OCI-LY7 (cell line): ENCODE measurements around the gene KCNN3. TPM values are rescaled to one million over a fixed set of nuclear protein-coding genes. Genes with fewer than 3 reads are reported as not detected.

Experiments used
- BruUV-seq: library from RNA; stranded (reverse); fragments of 400-500 nt; replicated peaks from 2 replicates; lab custom pipeline; 2021; lab: Mats Ljungman, UMichigan
- CTCF ChIA-PET: fragments of 300-600 bp; sonication (Branson Sonifier 250); formaldehyde crosslinking; loops from one replicate; lab custom pipeline; 2022; ENCODE audit warnings: antibody characterized with exemption; ENCODE audit not compliant: unreplicated experiment; lab: Charles Lee
- POLR2A ChIA-PET: fragments of 300-600 bp; sonication (Branson Sonifier 250); formaldehyde crosslinking; loops from one replicate; lab custom pipeline; 2022; ENCODE audit warnings: antibody characterized with exemption; lab: Charles Lee
- DNase-seq: peaks from one replicate; pipeline ENCODE4 v3.0.0-alpha.2; 2015; ENCODE audit warnings: low spot score
- H2AFZ ChIP-seq: fragments of 200-600 bp; sonication (generic), shearing (Covaris generic); 2 replicates; pipeline ENCODE4 v1.6.1; 2014; ENCODE audit warnings: mild to moderate bottlenecking, antibody characterized with exemption, low read length, moderate library complexity
- H3K27ac ChIP-seq: fragments of 200-600 bp; sonication (generic); 2 replicates; pipeline ENCODE4 v1.5.1; 2014; ENCODE audit warnings: mixed run types, low read depth, mild to moderate bottlenecking, moderate library complexity, low read length, inconsistent platforms; ENCODE audit not compliant: poor library complexity, severe bottlenecking
- H3K36me3 ChIP-seq: fragments of 200-600 bp; sonication (generic); 2 replicates; pipeline ENCODE4 v1.6.1; 2014; ENCODE audit warnings: mild to moderate bottlenecking, antibody characterized with exemption, low read length, moderate library complexity, mixed read lengths; ENCODE audit not compliant: insufficient read depth
- H3K4me1 ChIP-seq: fragments of 200-600 bp; sonication (generic); 2 replicates; pipeline ENCODE4 v1.5.1; 2014; ENCODE audit warnings: mild to moderate bottlenecking, low read length; ENCODE audit not compliant: insufficient read depth, poor library complexity, severe bottlenecking
- H3K4me2 ChIP-seq: fragments of 200-600 bp; sonication (generic); 2 replicates; pipeline ENCODE4 v1.6.1; 2014; ENCODE audit warnings: mild to moderate bottlenecking, low read length
- H3K4me3 ChIP-seq: fragments of 200-600 bp; sonication (generic); 2 replicates; pipeline ENCODE4 v1.5.1; 2014; ENCODE audit warnings: mild to moderate bottlenecking, low read depth, low read length; ENCODE audit not compliant: poor library complexity, severe bottlenecking
- H3K79me2 ChIP-seq: fragments of 200-600 bp; sonication (generic); 2 replicates; pipeline ENCODE4 v1.6.1; 2016; ENCODE audit warnings: low read depth, mild to moderate bottlenecking, low read length, moderate library complexity, mixed read lengths; ENCODE audit not compliant: insufficient read depth
- H3K9me2 ChIP-seq: fragments of 200-600 bp; sonication (generic); 2 replicates; pipeline ENCODE4 v1.6.1; 2016; ENCODE audit warnings: mild to moderate bottlenecking, low read length, mixed read lengths; ENCODE audit not compliant: insufficient read depth
- H3K9me3 ChIP-seq: fragments of 200-600 bp; sonication (generic); 2 replicates; pipeline ENCODE4 v1.6.1; 2014; ENCODE audit warnings: mild to moderate bottlenecking, mixed run types, low read length, mixed read lengths
- H4K20me1 ChIP-seq: fragments of 200-600 bp; sonication (generic); 2 replicates; pipeline ENCODE4 v1.6.1; 2014; ENCODE audit warnings: mild to moderate bottlenecking, antibody characterized with exemption, low read length, moderate library complexity, mixed read lengths; ENCODE audit not compliant: insufficient read depth
- EZH2phosphoT487 ChIP-seq: fragments of 200-600 bp; sonication (generic); IDR thresholded peaks from 2 replicates; pipeline ENCODE4 v1.6.1; 2018; ENCODE audit warnings: low read depth, borderline replicate concordance, mild to moderate bottlenecking, mixed run types, antibody characterized with exemption, low read length, moderate library complexity, mixed read lengths
- intact Hi-C: fragments of 100-400 bp; cut with micrococcal nuclease; formaldehyde crosslinking; loops from one replicate; pipeline ENCODE4 v1.10.0; 2022; ENCODE audit not compliant: unreplicated experiment
- total RNA-seq, 2 experiments: library from RNA; depleted of rRNA in 1 of 2; stranded (reverse); fragments of >200 nt in 1 of 2; shearing (Covaris generic) in 1 of 2; gene quantifications; 2 replicates each; pipeline ENCODE4 v1.2.3, GENCODE V29; 2014 to 2022
- TF ChIP-seq, protein P1 (sequence below): fragments of 200-600 bp; sonication (generic); conservative IDR thresholded peaks from 2 replicates; pipeline ENCODE4 v1.5.1; 2014; ENCODE audit warnings: mild to moderate bottlenecking, antibody characterized with exemption, low read length, moderate library complexity, mixed read lengths

Gene KCNN3
- total RNA-seq, 2 experiments from 2014 or later: 14.8 to 50.8 TPM

DNA sequence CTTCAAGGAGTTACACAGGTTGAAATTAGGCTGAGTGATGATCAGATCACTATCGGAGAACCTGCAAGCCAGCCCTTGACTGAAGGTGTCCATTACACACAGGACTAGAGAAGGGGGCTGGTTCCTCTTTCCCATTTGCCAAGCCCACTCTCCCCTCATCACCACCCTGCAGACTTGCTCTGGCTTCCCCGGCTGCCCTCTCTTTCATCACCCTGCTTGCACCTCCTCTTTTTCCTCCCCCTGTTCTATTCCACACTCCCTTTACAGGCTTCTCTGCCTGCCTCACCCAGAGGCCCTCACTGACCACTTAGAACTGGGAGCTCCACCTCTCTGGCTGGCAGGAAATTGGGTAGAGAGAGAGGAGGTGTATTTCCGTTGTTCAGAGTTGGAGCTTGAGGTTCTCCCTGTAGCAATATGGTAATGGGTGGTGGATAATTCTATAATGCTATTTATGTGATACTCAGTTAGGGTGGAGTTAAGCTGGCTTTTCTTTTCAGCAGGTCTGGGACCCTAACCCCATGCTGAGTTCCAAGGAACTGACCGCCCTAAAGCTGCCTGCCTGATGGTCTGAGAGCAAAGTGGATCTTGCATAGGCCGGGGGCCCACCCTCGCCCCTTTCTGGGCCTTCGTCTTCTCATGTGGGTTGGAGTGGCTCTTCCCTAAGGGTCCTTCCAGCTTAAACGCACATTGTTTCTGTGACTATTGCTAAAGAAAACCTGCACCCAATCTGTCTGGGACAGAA is 150.3 kb downstream of the KCNN3 start:
- ChIA-PET CTCF (no interaction called here), POLR2A (no interaction called here)
- Histone ChIP-seq H3K79me2 (no peaks in the 10 kb centered on the region), H4K20me1 (no peaks in the 10 kb centered on the region), H3K27ac (no peak overlapping the region), H2AFZ (no peak overlapping the region), H3K4me2 (no peak overlapping the region), H3K4me3 (no peak overlapping the region), H3K36me3 (peaks cover 25% of the 10 kb centered on the region; the same call in 1 of the 2 replicates), H3K4me1 (no peaks in the 10 kb centered on the region), H3K9me2 (no peaks in the 10 kb centered on the region), H3K9me3 (no peaks in the 10 kb centered on the region)
- intact Hi-C loops: no loop called here
- no peak for DNase-seq
- no peak for TF ChIP-seq EZH2phosphoT487
- TF ChIP-seq, protein P1, sequence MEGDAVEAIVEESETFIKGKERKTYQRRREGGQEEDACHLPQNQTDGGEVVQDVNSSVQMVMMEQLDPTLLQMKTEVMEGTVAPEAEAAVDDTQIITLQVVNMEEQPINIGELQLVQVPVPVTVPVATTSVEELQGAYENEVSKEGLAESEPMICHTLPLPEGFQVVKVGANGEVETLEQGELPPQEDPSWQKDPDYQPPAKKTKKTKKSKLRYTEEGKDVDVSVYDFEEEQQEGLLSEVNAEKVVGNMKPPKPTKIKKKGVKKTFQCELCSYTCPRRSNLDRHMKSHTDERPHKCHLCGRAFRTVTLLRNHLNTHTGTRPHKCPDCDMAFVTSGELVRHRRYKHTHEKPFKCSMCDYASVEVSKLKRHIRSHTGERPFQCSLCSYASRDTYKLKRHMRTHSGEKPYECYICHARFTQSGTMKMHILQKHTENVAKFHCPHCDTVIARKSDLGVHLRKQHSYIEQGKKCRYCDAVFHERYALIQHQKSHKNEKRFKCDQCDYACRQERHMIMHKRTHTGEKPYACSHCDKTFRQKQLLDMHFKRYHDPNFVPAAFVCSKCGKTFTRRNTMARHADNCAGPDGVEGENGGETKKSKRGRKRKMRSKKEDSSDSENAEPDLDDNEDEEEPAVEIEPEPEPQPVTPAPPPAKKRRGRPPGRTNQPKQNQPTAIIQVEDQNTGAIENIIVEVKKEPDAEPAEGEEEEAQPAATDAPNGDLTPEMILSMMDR: no peak
- no TSS peak for BruUV-seq

- H2AFZ ChIP-seq: no peak overlapping the region
- intact Hi-C loops: no loop called here
- no TSS peak for BruUV-seq
- H4K20me1 ChIP-seq: no peaks in the 10 kb centered on the region
- DNase-seq: no peak
- ChIA-PET POLR2A (interaction anchor here (0.5 kb wide), 1 partner anchor 1025 kb away, joined by 3 read pairs; no protein-coding TSS in a partner anchor), CTCF (no interaction called here)
- no peaks in the 10 kb centered on the region for H3K79me2 ChIP-seq
- peaks cover 29% of the 10 kb centered on the region for H3K36me3 ChIP-seq
- TF ChIP-seq, protein P1: no peak
- TF ChIP-seq EZH2phosphoT487: no peak
- H3K9me3 ChIP-seq: no peaks in the 10 kb centered on the region
- H3K9me2 ChIP-seq: no peaks in the 10 kb centered on the region
- H3K4me2 ChIP-seq: no peak overlapping the region
- no peak overlapping the region for H3K27ac ChIP-seq
- no peak overlapping the region for H3K4me3 ChIP-seq
- no peaks in the 10 kb centered on the region for H3K4me1 ChIP-seq
Measured at GRCh38 chr1:154718566-154718965, 151.5 kb downstream of the KCNN3 start.

- no TSS peak for BruUV-seq
- no peak for DNase-seq
- ChIA-PET CTCF (no interaction called here), POLR2A (interaction anchor here (0.7 kb wide), 1 partner anchor 101 kb away, joined by 3 read pairs; no protein-coding TSS in a partner anchor)
- Histone ChIP-seq H3K4me2 (no peak overlapping the region), H3K79me2 (no peaks in the 10 kb centered on the region), H3K4me3 (no peak overlapping the region), H3K27ac (no peak overlapping the region), H2AFZ (no peak overlapping the region), H3K9me2 (no peaks in the 10 kb centered on the region), H3K9me3 (no peaks in the 10 kb centered on the region), H4K20me1 (no peaks in the 10 kb centered on the region), H3K36me3 (peaks cover 30% of the 10 kb centered on the region), H3K4me1 (no peaks in the 10 kb centered on the region)
- intact Hi-C loops: no loop called here
- no peak for TF ChIP-seq EZH2phosphoT487
- TF ChIP-seq, protein P1: no peak
Measured at GRCh38 chr1:154717528-154717924, 152.6 kb downstream of the KCNN3 start.
